Measurements from ENCODE around the gene CLIC5. TPM values are rescaled to one million over a fixed set of nuclear protein-coding genes. Genes with fewer than 3 reads are reported as not detected.

The CLIC5 gene
- polyA plus RNA-seq, 3 donors: not detected

DNA sequence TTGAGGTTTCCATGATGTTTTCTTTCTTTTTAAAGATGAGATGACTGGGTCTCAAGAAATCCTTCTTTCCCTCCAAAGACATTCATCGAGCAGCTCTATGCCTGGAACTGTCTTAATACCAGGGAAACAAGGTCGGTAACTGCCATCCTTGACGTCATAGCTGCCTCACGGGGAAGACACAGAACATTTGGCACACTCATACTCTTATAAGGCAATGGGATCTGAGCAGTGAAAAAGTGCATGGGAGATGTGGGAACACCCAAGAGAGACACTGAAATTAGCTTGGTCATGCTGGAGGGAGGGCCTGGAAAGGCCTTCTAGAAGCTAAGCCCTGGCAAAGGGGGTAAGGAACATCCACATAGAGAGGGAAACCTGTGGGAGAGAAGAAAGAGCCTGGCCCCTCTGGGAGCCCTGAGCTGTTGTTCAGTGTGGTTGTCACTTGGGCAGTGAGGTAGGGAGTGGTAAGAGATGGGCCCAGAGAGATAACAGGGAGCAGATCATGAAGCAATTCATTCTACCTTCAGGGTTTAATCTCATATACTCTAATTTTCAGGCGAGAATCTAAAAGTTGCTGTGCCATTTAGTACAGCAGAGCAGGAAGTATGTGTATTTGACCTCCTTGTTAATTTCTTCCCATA is 30.8 kb downstream of the CLIC5 start:
- H3K4me2 ChIP-seq (replicated peaks; ENCODE audit: extremely low read depth, low read length, poor library complexity, severe bottlenecking): no peak overlapping the region
- no peak overlapping the region for H2AFZ ChIP-seq (ENCODE audit: insufficient read depth, low read depth, low read length, poor library complexity, severe bottlenecking)
- H3K9me3 ChIP-seq (replicated peaks in 1 of 2; ENCODE audit: control insufficient read depth in 1 of 2, insufficient read depth in 1 of 2, low read length in 2 of 2): no peaks in the 10 kb centered on the region
- H3K9ac ChIP-seq (ENCODE audit: insufficient read depth, low read length, poor library complexity, severe bottlenecking): no peak overlapping the region
- Mint-ChIP-seq H3K36me3 (no peaks in the 10 kb centered on the region), H3K4me3 (no peak overlapping the region), H3K4me1 (no peaks in the 10 kb centered on the region), H3K27ac (no peak overlapping the region), H3K9me3 (peaks cover 0 to 4% (median 0%) of the 10 kb centered on the region in 7 donors), H3K27me3 (ENCODE audit: low read depth in 3 of 3) (no peaks in the 10 kb centered on the region)
- 94% methylated on average over 3 of the region's 5 CpGs for WGBS (ENCODE audit: insufficient coverage)
- TF ChIP-seq, protein P1, sequence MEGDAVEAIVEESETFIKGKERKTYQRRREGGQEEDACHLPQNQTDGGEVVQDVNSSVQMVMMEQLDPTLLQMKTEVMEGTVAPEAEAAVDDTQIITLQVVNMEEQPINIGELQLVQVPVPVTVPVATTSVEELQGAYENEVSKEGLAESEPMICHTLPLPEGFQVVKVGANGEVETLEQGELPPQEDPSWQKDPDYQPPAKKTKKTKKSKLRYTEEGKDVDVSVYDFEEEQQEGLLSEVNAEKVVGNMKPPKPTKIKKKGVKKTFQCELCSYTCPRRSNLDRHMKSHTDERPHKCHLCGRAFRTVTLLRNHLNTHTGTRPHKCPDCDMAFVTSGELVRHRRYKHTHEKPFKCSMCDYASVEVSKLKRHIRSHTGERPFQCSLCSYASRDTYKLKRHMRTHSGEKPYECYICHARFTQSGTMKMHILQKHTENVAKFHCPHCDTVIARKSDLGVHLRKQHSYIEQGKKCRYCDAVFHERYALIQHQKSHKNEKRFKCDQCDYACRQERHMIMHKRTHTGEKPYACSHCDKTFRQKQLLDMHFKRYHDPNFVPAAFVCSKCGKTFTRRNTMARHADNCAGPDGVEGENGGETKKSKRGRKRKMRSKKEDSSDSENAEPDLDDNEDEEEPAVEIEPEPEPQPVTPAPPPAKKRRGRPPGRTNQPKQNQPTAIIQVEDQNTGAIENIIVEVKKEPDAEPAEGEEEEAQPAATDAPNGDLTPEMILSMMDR (IDR thresholded peaks at IDR 0.05): no peak
- H3K79me2 ChIP-seq (ENCODE audit: insufficient read depth, low read length): no peaks in the 10 kb centered on the region
- no peak overlapping the region for H3K4me3 ChIP-seq (replicated peaks in 1 of 3; ENCODE audit: low read depth in 2 of 3, low read length in 3 of 3)
- H3K4me1 ChIP-seq (ENCODE audit: control insufficient read depth in 1 of 2, insufficient read depth in 2 of 2, low read length in 2 of 2): no peaks in the 10 kb centered on the region
- intact Hi-C loops (cut with micrococcal nuclease): no loop called here
- H3K36me3 ChIP-seq (replicated peaks in 1 of 2; ENCODE audit: control insufficient read depth in 1 of 2, insufficient read depth in 2 of 2, low read length in 2 of 2): no peaks in the 10 kb centered on the region
- no peak for DNase-seq
- H3K27me3 ChIP-seq (ENCODE audit: control insufficient read depth in 2 of 2, insufficient read depth in 2 of 2, low read length in 2 of 2): no peaks in the 10 kb centered on the region
- no peak overlapping the region for H3K27ac ChIP-seq (ENCODE audit: low read depth in 1 of 2, low read length in 2 of 2)
- H4K20me1 ChIP-seq (ENCODE audit: insufficient read depth, low read length): no peaks in the 10 kb centered on the region

GRCh38 chr6:45984347-45984746 is 31.3 kb downstream of the CLIC5 start:
- TF ChIP-seq, protein P1 (IDR thresholded peaks at IDR 0.05): no peak
- H3K4me1 ChIP-seq (ENCODE audit: control insufficient read depth in 1 of 2, insufficient read depth in 2 of 2, low read length in 2 of 2): no peaks in the 10 kb centered on the region
- intact Hi-C loops (cut with micrococcal nuclease): no loop called here
- H3K4me1 Mint-ChIP-seq: no peaks in the 10 kb centered on the region
- no peak overlapping the region for H3K4me3 ChIP-seq (replicated peaks in 1 of 3; ENCODE audit: low read depth in 2 of 3, low read length in 3 of 3)
- no peak overlapping the region for H3K9ac ChIP-seq (ENCODE audit: insufficient read depth, low read length, poor library complexity, severe bottlenecking)
- peaks cover 0 to 4% (median 0%) of the 10 kb centered on the region in 7 donors for H3K9me3 Mint-ChIP-seq
- H3K4me3 Mint-ChIP-seq: no peak overlapping the region
- no peak overlapping the region for H2AFZ ChIP-seq (ENCODE audit: insufficient read depth, low read depth, low read length, poor library complexity, severe bottlenecking)
- no peak overlapping the region for H3K4me2 ChIP-seq (replicated peaks; ENCODE audit: extremely low read depth, low read length, poor library complexity, severe bottlenecking)
- H3K27ac Mint-ChIP-seq: no peak overlapping the region
- H3K27ac ChIP-seq (ENCODE audit: low read depth in 1 of 2, low read length in 2 of 2): no peak overlapping the region
- DNase-seq: no peak
- H3K36me3 ChIP-seq (replicated peaks in 1 of 2; ENCODE audit: control insufficient read depth in 1 of 2, insufficient read depth in 2 of 2, low read length in 2 of 2): no peaks in the 10 kb centered on the region
- H3K36me3 Mint-ChIP-seq: no peaks in the 10 kb centered on the region
- no peaks in the 10 kb centered on the region for H4K20me1 ChIP-seq (ENCODE audit: insufficient read depth, low read length)
- peaks cover 0 to 2% (median 0%) of the 10 kb centered on the region in 3 donors for H3K27me3 Mint-ChIP-seq (ENCODE audit: low read depth in 3 of 3)
- no peaks in the 10 kb centered on the region for H3K9me3 ChIP-seq (replicated peaks in 1 of 2; ENCODE audit: control insufficient read depth in 1 of 2, insufficient read depth in 1 of 2, low read length in 2 of 2)
- no peaks in the 10 kb centered on the region for H3K79me2 ChIP-seq (ENCODE audit: insufficient read depth, low read length)
- 100% methylated on average over 1 of the region's 7 CpGs for WGBS (ENCODE audit: insufficient coverage)
- H3K27me3 ChIP-seq (ENCODE audit: control insufficient read depth in 2 of 2, insufficient read depth in 2 of 2, low read length in 2 of 2): no peaks in the 10 kb centered on the region

All from CD14-positive monocyte (primary cell).